AG04449 (cell line): ENCODE measurements around the gene ASCC3.
A peak's percentile ranks its signal among the peaks of the same experiment; 100 is the strongest.

ENCODE experiments used
- CTCF ChIA-PET: fragments of 350-600 bp; formaldehyde crosslinking; extraction: SDS; loops from one replicate; lab custom pipeline; 2021; ENCODE audit warnings: antibody characterized with exemption; lab: Yijun Ruan, JAX
- POLR2A ChIA-PET: fragments of 400-600, 350-600 bp; formaldehyde crosslinking; extraction: SDS; loops from one replicate; lab custom pipeline; 2020; ENCODE audit warnings: antibody characterized with exemption, inconsistent platforms; lab: Yijun Ruan, JAX
- DNase-seq: peaks from one replicate; pipeline ENCODE4 v3.0.0-alpha.2; 2010; ENCODE audit warnings: low read depth, low spot score
- H3K4me3 ChIP-seq: 2 replicates; pipeline ENCODE4 v1.5.1; 2011; ENCODE audit warnings: low read depth, mild to moderate bottlenecking, control low read depth, low read length
- CTCF ChIP-seq: IDR thresholded peaks from one replicate; pipeline ENCODE4 v1.5.1; 2011; ENCODE audit warnings: mild to moderate bottlenecking, moderate library complexity, low read length, control low read depth, inconsistent platforms; ENCODE audit not compliant: insufficient read depth; ENCODE audit errors: missing control alignments

Gene ASCC3

DNA sequence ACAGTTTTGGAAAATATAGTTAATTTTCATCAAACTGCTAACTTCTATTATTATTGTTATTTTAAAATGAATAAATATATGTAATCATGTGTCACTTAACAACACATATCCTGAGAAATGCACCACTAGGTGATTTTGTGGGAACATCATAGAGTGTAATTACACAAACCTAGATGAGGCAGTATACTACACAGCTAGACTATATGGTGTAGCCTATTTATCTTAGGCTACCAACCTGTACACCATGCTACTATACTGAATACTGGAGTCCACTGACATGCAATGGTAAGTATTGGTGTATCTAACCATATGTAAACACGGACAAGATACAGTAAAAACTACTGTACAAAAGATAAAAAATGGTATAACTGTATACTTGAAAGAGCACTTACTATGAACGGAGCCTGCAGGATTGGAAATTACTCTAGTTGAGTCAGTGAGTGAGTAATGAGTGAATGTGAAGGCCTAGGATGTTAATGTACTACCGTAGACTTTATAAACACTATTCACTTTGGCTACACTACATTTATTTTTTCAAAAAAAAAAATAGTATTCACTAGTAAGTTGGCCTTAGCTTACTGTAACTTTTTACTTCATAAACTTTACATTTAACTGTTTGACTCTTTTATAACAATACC is 72.4 kb downstream of the ASCC3 start:
- POLR2A ChIA-PET = interaction anchor here (0.6 kb wide), 1 partner anchor 73 kb away, joined by 3 read pairs; the partner anchor contains the start of gene ASCC3
- CTCF ChIA-PET = no interaction called here
- DNase-seq = peak; percentile 12
- H3K4me3 ChIP-seq = no peak overlapping the region
- no peak for TF ChIP-seq CTCF

GRCh38 chr6:100806296-100806695 is 74.8 kb downstream of the ASCC3 start:
- no peak for DNase-seq
- H3K4me3 ChIP-seq = no peak overlapping the region
- ChIA-PET POLR2A (no interaction called here), CTCF (no interaction called here)
- TF ChIP-seq CTCF = no peak

DNA sequence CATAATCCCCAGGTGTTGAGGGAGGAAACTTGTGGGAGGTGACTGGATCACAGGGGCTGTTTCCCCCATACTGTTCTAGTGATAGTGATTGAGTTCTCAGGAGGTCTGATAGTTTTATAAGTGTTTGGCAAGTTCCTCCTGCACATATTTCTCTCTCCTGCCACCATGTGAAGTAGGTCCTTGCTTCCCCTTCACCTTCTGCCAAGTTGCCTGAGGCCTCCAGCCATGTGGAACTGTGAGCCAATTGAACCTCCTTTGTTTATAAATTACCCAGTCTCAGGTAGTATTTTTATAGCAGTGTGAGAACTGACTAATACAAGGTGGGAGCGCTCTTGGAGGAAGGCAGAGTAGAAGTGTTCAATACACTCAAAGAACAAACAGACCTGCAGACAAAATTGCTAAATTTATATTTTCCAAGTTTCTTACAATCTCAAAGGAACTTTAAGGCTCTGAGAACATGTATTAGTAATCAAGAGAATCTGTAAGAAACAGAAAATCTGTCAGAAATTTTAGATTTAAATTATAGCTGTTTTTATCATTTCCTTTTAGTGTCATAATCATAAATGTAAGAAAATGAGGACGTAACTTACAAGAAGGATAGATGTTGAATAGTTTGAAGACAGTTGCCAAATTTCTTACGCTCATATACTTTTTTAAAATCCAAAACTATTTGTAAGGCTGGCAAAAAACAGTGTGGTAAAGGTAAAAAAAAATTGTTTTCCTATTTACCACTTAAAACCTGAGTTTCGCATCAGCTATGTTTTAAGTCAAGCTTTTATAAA is 77.7 kb downstream of the ASCC3 start:
- no peak overlapping the region for H3K4me3 ChIP-seq
- TF ChIP-seq CTCF = no peak
- POLR2A ChIA-PET = no interaction called here
- DNase-seq = no peak
- CTCF ChIA-PET = no interaction called here

GRCh38 chr6:100801036-100801435 is 80.1 kb downstream of the ASCC3 start:
- H3K4me3 ChIP-seq = no peak overlapping the region
- CTCF ChIA-PET = no interaction called here

GRCh38 chr6:100796049-100796823 is 84.9 kb downstream of the ASCC3 start:
- no peak overlapping the region for H3K4me3 ChIP-seq
- no peak for TF ChIP-seq CTCF
- ChIA-PET POLR2A (no interaction called here), CTCF (no interaction called here)
- DNase-seq = no peak

More at GRCh38 chr6:100801036-100801435, 80.1 kb downstream of the ASCC3 start:
- TF ChIP-seq CTCF = no peak
- POLR2A ChIA-PET = no interaction called here
- DNase-seq = no peak

- no peak for TF ChIP-seq CTCF
- H3K4me3 ChIP-seq = no peak overlapping the region
- POLR2A ChIA-PET = no interaction called here
- no peak for DNase-seq
- CTCF ChIA-PET = no interaction called here
Observed at GRCh38 chr6:100790084-100790483, 91.0 kb downstream of the ASCC3 start.
